Brain microvascular endothelial cell (primary cell): ENCODE data around the gene CNRIP1.
"Not testable (repeated sequence)": the region's sequence is repeated elsewhere in the genome, so short reads cannot be mapped to it uniquely, and the experiment has no call there.

ENCODE experiments used
- DNase-seq: peaks from one replicate; pipeline ENCODE4 v3.0.0-alpha.2; 2020
- H3K27ac ChIP-seq: fragments of 250-450 bp; sonication (Bioruptor Pico); 2 replicates; pipeline ENCODE4 v1.5.1; 2020; ENCODE audit warnings: mild to moderate bottlenecking, moderate library complexity
- H3K27me3 ChIP-seq: fragments of 250-450 bp; sonication (Bioruptor Pico); replicated peaks from 2 replicates; pipeline ENCODE4 v1.5.1; 2020; ENCODE audit warnings: mild to moderate bottlenecking
- H3K36me3 ChIP-seq: fragments of 250-450 bp; sonication (Bioruptor Pico); replicated peaks from 2 replicates; pipeline ENCODE4 v1.5.1; 2020; ENCODE audit warnings: mild to moderate bottlenecking
- H3K4me3 ChIP-seq: 2 replicates; pipeline ENCODE4 v1.5.1; 2011; ENCODE audit warnings: low read depth, mild to moderate bottlenecking, control low read depth, low read length, moderate library complexity
- in situ Hi-C: cut with HindIII; loops from 2 replicates; pipeline ENCODE4 v1.10.0; 2017; ENCODE audit warnings: low sequenced_read_pairs, low pct_ligation_motif_present
- TF ChIP-seq, protein P1 (sequence below): IDR thresholded peaks from 2 replicates; pipeline ENCODE4 v1.5.1; 2011; ENCODE audit warnings: low read depth, mild to moderate bottlenecking, moderate library complexity, low read length, control low read depth, inconsistent platforms; ENCODE audit errors: missing control alignments

The CNRIP1 gene

DNA sequence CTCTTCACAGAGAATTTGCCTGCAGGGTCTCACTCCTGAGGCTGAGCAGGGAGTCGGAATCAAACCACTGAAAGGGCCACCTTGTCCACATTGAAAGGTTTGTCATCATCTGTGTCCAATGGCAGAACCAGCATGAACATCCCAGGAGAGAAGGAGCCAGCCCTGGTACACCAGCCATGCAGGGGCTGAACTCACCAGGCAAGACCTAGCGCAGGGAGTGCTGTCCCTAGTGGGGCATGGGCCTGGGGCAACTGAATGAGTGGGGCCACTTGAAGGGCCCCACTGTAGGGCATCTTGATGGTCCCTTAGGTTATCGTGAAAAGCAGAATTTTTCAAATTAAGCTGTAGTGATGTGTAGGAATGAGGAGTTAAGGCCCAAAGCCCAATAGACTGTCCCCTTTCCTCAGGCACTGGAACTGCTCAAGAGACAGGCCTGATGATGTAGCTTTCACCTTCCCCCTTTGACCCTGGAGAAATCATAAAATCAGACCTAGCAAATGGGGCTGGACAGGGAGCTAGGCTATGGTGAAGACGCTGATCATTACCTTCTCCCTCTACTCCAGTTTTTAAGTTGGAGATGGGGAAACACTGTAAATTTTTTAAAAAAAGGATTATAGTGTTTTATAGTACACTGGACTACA is 37.0 kb upstream of the CNRIP1 start:
- in situ Hi-C loops, result no loop called here
- Histone ChIP-seq H3K27me3 (no peaks in the 10 kb centered on the region), H3K36me3 (no peaks in the 10 kb centered on the region), H3K27ac (no peak overlapping the region), H3K4me3 (no peak overlapping the region)
- TF ChIP-seq, protein P1, sequence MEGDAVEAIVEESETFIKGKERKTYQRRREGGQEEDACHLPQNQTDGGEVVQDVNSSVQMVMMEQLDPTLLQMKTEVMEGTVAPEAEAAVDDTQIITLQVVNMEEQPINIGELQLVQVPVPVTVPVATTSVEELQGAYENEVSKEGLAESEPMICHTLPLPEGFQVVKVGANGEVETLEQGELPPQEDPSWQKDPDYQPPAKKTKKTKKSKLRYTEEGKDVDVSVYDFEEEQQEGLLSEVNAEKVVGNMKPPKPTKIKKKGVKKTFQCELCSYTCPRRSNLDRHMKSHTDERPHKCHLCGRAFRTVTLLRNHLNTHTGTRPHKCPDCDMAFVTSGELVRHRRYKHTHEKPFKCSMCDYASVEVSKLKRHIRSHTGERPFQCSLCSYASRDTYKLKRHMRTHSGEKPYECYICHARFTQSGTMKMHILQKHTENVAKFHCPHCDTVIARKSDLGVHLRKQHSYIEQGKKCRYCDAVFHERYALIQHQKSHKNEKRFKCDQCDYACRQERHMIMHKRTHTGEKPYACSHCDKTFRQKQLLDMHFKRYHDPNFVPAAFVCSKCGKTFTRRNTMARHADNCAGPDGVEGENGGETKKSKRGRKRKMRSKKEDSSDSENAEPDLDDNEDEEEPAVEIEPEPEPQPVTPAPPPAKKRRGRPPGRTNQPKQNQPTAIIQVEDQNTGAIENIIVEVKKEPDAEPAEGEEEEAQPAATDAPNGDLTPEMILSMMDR, result no peak
- DNase-seq, result no peak

DNA sequence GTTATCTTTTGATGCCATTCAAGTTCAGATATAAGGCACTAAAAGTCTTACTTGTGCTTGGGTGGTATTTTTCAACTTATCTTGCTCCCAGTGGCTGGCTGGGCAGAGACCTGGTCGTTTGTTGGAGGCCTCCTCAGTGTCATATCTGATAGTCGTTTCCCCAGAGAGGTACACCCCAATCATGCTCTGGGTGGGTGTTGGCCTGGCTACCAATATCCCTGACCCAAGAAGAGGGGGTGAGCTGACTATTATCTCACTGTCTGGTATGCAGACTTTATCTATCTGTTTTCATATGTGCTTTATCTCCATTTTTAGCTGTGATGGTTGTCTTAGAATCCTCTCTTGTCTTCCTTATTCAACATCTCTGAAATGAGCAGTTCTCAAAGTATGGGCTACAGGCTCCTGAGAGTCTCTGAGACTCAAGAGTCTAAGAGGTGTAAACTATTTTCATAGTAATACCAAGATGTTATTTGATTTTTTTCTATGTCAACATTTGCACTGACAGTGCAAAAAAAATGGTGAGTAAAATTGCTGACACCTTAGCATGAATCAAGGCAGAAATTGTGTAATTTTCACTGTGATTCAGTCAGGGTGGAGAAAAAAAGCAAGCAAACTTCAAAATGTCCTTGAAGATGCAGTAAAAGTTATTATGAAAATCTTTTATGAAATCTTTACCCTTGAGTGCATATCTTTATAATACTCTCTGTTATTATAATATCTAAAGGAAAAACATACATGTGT is 33.1 kb upstream of the CNRIP1 start:
- no peak overlapping the region for H3K27ac ChIP-seq
- H3K36me3 ChIP-seq, result no peaks in the 10 kb centered on the region
- H3K27me3 ChIP-seq, result no peaks in the 10 kb centered on the region
- in situ Hi-C loops, result no loop called here
- H3K4me3 ChIP-seq, result no peak overlapping the region
- no peak for DNase-seq
- TF ChIP-seq, protein P1, result no peak

- H3K36me3 ChIP-seq, result no peaks in the 10 kb centered on the region
- in situ Hi-C loops, result no loop called here
- H3K27ac ChIP-seq, result no peak overlapping the region
- H3K27me3 ChIP-seq, result no peaks in the 10 kb centered on the region
- DNase-seq, result no peak
- TF ChIP-seq, protein P1, result no peak
- H3K4me3 ChIP-seq, result no peak overlapping the region
Observed at GRCh38 chr2:68351997-68352396, 32.2 kb upstream of the CNRIP1 start.

DNA sequence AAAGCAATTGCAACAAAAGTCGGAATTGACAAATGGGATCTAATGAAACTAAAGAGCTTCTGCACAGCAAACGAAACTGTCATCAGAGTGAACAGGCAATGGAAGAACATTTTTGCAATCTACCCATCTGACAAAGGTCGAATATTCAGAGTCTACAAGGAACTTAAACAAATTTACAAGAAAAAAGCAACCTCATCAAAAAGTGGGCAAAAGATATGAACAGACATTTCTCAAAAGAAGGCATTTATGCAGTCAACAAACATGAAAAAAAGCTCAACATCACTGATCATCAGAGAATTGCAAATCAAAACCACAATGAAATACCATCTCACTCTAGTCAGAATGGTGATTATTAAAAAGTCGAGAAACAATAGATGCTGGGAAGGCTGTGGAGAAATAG is 29.3 kb upstream of the CNRIP1 start:
- H3K27ac ChIP-seq, in situ Hi-C loops, H3K36me3 ChIP-seq, DNase-seq, H3K4me3 ChIP-seq, H3K27me3 ChIP-seq: not testable (repeated sequence)

DNA sequence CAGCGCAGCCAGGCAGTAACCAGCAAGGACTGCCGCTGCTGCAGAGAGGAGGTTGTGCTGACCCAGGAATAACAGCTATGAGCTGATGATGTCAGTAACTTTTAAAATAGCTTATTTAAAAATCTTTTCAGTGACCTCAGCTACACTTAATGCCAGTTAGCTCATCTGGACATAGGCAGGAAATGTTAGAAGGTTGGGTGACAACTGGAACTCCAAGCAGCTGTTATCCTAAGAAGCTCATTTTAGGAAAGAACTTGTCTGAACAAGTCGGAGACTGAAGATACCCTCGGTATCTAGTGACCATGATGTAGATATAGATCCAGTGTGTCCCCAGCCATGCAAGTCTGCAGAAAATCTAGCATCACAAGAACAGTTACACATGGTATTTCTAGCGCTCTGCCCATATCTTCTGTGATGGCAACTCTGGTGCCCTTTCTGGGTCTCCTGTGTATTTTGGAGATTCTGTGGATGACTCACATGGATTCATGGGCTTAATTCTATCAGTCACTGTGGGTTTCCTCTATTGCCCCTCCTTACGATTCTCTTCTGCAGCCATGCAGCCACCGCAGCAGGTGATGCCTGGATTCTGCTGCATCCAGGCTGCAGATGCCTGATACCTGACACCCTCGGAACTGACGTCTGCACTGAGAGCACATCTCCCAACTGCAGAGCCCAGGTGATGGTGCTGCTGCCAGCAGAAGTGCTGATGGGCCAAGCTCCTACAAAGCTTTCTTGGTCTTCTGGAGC is 25.6 kb upstream of the CNRIP1 start:
- no peak overlapping the region for H3K4me3 ChIP-seq
- in situ Hi-C loops, result no loop called here
- TF ChIP-seq, protein P1, result no peak
- no peaks in the 10 kb centered on the region for H3K27me3 ChIP-seq
- H3K27ac ChIP-seq, result no peak overlapping the region
- DNase-seq, result no peak
- H3K36me3 ChIP-seq, result no peaks in the 10 kb centered on the region

- DNase-seq, result no peak
- in situ Hi-C loops, result no loop called here
- H3K27me3 ChIP-seq, result no peaks in the 10 kb centered on the region
- TF ChIP-seq, protein P1, result no peak
- H3K4me3 ChIP-seq, result no peak overlapping the region
- H3K36me3 ChIP-seq, result no peaks in the 10 kb centered on the region
- no peak overlapping the region for H3K27ac ChIP-seq
Observed at GRCh38 chr2:68344031-68344430, 24.3 kb upstream of the CNRIP1 start.
